Stimulated activated CD8-positive, alpha-beta memory T cell treated with anti-CD3 and anti-CD28 coated beads, Interleukin-7, amount 100 ng/mL, for 48 hours (primary cell): ENCODE measurements around the gene MYCN.
"Not testable (repeated sequence)": the region's sequence is repeated elsewhere in the genome, so short reads cannot be mapped to it uniquely, and the experiment has no call there.

Experiments used
- DNase-seq, 2 donors: peaks; one replicate each; pipeline ENCODE4 v3.0.0-alpha.2; 2020; ENCODE audit warnings: low read depth in 1 of 2; ENCODE audit errors: extremely low read depth in 1 of 2

MYCN gene

DNA sequence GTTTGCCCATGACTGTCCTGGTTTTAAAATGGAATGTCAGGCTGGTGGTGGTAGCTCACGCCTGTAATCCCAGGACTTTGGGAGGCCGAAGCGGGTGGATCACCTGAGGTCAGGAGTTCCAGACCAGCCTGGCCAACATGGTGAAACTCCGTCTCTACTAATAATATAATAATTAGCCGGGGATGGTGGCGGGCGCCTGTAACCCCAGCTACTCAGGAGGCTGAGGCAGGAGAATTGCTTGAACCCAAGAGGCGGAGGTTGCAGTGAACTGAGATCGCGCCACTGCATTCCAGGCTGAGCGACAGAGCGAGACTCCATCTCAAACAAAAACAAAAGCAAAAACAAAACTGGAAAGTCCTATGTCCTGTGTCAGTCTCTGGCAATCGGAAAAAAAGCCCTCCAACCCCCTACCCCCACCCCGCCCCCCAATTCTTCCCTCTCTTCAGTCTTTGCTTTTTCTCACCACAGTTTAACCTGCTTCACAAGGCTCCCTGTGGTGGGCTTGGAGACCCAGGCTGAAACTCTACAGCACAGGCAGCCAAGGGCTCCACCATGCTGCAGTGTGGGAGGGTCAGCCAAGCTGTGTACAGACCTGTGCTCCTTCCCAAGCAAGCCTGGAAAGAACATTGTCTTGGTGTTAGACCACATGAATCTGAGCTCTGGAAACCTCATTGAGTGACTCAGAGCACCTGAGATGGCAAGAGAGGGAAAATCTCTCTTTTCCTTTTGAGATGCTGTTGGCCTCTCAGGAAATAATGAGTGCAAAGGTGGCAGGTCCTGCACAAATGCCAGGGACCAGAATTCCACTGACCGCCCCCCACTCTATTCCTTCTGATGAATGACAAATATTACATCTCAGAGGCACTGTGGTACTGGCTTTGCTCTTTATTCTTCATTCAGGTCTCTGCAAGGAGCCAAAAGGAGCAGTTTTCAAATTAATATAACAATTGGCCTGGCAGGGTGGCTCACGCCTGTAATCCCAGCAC is 16.7 kb downstream of the MYCN start:
- DNase-seq, result no peak

DNA sequence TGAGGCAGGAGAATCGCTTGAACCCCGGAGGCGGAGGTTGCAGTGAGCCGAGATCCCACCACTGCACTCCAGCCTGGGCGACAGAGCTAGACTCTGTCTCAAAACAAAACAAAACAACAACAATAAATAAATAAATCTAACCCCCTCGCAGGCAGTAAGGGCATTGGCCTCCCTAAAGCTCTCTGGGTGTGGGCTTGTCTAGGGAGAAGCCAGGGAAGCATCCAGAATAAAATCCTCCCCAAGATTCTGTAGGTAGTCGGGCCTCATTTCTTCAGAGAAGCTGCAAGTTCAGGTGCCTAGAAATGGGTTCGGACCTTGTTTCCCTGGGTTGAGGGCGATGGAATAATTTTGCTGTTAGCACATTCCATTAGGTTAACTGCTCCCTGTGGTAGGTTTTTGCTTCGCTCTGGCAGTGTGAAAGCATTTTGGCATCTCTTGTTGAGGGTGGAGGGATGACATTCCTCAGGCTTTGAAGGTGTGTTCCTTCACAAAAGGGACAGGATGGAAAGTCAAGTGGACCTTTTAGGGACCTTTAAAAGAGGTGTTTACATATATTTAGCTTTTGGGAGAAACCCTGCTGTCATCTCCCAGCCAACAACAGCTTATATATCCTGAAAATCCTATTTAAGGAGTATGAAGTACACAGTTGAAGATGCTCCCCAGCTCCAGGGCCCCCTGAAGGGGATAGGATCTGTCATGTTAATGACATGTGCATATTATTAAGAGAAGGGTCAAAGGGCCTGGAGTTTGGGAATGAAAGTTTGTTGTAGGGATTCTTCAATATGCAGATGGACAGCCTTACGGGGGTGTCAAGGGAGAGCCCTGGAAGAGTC is 17.7 kb downstream of the MYCN start:
- no peak for DNase-seq

DNA sequence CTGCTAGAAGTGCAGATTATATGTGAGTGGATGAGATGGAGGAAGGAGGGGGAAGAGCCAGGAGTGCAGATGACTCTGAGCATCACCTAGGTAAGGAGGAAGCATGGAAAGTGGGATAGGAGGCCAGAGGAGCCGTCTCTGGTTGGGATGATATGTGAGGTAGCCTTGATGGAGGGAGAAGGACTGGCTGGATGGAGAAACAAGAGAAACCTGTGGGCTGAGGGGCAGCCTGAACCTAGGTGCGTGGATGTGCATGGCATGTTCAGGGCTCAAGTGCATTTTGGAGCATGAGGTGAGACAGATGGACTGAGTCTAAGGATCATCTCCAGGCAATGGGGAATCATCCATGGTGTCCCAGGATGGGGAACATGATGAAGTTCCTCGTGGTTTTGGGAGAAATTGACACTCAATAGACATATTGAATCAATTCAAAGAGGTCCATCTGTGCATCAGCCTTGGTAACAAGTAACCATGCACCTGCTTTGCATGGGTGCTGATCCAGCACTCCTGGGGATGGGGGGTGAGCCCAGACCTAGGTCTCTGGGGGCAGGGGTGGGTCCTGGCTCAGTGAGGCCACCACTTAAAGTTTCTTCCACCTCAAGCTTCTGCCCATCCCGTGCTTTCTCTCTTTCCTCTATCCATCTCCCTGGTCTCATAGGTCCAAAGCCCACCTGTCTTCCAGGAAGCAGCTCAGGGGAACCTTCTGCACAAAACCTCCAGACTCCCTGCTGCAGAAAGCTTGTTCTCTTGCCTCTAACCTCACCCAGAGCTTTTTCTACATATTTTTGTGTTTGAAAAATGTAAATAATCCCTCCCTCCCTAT is 19.2 kb downstream of the MYCN start:
- no peak for DNase-seq

DNA sequence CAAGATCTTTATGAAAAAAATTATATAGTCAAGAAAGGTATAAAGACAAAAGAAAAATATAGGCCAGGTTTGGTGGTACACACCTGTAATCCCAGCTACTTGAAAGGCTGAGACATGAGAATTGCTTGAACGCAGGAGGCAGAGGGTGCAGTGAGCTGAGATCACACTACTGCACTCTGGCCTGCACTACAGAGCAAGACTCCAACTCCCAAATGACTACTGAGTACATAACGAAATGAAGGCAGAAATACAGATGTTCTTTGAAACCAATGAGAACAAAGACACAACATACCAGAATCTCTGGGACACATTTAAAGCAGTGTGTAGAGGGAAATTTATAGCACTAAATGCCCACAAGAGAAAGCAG is 19.8 kb downstream of the MYCN start:
- DNase-seq, result not testable (repeated sequence)

DNA sequence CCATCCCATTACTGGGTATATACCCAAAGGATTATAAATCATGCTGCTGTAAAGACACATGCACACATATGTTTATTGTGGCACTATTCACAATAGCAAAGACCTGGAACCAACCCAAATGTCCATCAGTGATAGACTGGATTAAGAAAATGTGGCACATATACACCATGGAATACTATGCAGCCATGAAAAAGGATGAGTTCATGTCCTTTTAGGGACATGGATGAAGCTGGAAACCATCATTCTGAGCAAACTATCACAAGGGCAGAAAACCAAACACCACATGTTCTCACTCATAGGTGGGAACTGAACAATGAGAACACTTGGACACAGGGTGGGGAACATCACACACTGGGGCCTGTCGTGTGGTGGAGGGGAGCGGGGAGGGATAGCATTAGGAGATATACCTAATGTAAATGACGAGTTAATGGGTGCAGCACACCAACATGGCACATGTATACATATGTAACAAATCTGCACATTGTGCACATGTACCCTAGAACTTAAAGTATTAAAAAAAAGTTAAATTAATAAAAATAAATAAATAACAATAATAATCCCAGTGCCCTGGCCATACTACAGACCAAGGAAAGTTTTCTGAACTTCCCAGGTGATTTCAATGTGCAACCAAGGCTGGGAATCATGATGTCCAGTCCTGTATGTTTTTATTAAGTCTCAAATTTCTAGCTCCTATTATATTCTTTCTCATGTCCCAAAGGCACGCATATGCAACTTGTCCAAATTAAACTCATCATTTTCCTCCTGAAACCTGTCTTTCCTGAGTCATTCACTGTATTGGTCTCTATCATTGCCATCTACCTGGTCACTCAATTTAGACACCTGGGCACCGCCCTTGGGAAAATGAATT is 23.0 kb downstream of the MYCN start:
- DNase-seq, result not testable (repeated sequence)

DNA sequence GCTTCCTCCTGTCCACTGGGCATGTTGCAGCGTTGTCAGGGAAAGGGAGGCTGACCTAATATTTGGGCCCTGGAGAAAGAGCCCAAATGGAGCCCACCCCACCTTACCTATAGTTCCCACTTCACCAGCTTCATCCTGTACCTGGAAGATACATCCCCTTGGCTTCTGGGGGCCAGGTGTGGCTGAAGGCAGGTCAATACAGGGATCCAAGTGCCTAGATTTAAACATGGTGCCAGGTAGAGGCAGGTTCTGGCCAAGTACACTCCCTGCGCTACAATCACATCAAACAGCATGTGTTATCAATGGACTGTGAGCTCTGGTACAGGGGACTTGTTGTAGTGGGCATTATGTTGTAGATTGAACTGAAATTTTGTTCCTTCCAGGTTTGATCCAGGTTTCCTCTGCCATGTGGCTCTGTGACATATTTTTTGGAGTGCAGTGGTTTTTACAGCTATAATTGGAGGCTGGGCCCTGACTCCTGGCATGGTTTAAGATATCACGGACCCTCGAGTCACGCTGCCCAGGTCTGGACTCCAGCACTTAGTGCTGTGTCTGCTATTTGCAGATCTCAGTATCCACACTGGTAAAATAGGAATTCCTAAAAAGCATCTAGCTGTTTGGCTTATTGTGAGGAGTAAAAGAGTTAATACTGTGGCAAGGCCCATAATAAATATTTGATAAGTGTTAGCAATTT is 23.8 kb downstream of the MYCN start:
- no peak for DNase-seq

DNA sequence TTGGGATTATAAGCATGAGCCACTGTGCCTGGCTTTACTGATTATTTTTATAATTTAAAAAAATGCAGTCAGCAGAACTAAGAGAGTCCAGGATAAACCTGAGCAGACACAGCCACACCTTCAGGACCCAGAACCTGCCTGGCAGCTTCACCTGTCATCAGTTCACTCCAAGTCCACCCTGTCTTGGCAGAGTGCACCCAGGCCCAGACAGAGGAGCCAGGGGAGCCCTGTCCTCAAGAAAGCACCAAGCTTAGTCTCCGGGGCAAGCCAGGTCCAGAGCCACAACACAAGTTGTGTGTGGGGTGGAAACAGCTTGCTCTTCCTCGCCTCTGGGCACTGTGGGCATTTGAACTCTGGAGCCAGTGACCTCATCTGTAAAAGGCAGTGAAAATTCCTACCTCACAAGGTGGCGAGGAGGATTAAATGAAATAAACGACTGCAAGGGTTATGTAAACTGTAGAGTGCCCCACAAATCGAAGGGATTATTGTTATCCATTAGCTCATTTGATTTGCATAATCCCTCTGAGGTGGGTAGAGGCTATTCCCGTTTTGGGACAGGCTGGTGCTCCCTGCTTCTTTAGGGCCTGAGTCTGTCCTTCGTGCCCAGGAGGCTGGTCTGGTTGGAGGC is 24.7 kb downstream of the MYCN start:
- no peak for DNase-seq

DNA sequence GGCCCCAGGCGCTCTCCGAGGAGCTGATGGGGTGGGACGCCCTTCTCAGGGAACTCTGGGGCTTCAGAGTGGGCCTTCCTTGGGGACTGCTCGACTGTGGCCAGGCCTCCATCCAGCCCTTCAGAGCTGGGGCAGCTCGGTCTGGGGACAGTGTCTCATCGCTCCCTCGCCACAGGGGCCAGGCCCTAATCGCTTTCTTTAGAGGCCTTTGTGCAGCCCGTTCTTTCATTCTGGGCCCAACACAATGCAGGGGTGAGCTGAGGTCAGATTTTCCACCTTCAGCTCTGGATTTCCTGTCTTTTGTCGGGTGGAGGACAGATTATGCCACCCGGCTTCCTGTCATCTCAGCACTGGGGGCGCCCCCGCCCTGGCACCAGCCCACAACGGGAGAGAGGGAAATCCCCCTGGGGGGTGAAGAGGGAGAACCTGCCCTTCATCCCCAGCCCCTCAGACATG is 25.2 kb downstream of the MYCN start:
- peak; percentile 29 to 51 for DNase-seq

DNA sequence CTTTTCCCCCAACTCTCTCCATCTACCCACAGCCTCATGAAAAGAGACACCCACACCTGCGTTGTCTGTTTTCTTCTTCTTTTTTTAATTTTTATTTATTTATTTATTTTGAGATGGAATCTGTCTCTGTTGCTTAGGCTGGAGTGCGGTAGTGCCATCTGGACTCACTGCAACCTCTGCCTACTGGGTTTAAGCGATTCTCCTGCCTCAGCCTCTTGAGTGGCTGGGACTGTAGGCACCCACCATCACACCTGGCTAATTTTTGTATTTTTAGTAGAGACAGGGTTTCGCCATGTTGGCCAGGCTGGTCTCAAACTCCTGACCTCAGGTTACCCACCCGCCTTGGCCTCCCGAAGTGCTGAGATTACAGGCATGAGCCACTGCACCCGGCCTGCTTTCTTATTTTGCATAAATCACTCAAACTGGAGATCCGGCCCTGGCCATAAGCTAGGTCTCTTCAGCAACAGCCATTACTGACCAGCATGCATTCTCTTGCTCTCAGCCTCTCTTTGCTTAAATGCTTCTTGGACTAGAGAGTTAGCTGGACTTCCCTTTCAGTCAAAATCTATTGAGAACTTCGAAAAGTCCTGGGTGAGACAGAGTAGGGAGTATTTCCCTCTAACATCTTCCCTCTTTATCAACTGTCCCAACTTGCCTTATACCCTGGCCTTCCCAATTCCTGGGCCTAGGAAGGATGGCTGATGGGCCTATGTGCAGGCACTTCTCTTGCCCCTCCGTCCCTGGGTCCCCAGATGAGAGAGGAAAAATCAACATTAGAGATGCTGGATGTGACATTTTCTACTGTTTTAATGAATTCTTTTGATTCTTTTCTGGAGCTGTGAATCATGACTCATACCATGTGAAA is 27.3 kb downstream of the MYCN start:
- no peak for DNase-seq

DNA sequence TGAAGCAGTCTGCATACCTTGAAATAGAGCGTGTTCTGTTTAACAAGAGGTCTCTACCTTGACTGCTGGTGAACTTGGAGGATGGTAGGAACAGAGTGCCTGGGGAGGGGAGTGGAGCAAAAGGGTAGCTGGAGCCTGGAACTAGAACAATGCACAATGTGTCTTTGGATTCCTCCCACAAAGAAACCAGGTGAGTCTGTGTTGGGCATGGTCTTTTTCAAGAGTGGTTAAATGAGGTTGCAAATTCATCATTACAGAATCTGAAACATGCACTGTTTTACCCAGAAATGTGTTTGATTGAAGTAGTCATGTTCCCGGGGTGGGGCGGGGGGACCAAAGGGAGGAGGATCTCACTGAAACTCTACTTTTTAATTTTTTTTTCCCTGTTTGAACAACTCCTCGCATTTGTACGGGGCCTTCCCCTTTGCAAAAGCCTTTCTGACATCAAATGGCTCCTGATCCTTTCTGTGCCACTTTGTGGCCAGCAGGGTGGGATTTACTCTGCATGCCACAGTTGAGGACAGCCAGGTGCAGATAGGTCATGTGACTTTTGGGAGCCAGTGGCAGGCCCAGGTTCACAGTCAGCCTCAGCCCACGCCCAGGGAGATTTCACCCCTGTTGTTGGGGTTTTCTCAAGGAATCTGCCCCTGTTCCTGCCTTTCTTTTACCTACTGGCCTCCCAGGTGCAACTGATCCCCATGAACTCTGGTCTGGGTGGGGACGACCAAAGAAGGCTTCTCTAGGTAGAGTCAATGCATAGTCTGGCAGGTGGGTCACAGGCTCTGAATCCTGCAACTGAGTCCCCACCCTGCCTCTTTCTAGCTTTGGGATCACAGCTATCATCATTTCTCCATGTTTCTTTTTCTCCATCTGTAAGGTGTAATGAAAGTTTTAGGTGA is 28.2 kb downstream of the MYCN start:
- DNase-seq, result peak in 1 of 2 donors; percentile 52

DNA sequence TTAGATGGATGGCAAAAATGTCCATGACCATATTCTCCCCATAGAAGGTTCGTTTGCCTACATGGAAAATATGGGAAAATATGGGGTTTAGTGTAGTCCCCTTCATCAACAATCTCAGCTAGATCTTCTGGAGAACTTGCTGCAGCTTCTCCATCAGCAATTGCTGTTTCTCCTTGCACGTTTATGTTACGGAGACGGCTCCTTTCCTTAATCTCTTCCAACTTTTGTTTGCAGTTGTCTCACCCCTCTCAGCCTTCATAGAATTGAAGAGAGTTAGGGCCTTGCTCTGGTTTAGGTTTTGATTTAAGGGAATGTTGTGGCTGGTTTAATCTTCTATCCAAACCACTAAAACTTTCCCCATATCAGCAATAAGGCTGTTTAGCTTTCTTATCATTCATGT is 28.9 kb downstream of the MYCN start:
- DNase-seq, result no peak

DNA sequence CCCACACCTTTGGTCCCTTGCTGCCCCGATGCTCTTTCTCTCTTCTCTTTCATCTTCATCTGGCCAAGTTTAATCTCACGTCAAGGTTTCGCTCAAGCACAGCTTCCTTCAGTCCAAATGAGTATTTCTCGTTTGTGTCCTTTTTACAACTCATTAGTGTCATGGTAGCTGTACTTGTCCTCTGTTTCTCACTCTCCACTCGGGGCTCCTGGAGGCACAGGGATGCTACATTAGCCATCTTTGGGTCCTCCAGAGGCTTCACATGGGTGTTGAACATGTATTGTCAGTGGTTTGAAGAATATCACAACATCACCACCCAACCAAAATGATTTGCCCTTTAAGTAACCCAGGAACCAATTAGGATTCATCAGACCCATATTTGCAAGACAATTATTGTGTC is 30.4 kb downstream of the MYCN start:
- DNase-seq, result no peak

DNA sequence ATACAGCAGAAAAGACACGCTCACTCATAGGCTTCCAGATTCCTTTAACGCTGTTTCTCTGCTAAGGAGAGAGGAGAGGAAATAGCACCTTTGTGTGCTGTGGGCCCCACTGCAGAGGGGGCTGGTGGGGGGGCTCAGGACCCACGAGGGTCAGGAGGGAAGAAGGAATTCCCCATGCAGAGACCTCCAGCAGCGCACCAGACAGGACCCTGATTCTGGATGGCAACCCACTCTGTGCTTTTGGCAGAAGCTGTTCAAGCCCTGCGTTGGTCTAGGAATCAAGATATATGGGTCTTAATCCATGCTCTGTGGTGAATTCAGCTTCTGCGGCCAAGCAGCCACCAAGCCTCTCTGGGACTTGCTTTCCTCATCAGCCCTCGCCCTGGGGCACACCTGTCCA is 31.0 kb downstream of the MYCN start:
- DNase-seq, result no peak

DNA sequence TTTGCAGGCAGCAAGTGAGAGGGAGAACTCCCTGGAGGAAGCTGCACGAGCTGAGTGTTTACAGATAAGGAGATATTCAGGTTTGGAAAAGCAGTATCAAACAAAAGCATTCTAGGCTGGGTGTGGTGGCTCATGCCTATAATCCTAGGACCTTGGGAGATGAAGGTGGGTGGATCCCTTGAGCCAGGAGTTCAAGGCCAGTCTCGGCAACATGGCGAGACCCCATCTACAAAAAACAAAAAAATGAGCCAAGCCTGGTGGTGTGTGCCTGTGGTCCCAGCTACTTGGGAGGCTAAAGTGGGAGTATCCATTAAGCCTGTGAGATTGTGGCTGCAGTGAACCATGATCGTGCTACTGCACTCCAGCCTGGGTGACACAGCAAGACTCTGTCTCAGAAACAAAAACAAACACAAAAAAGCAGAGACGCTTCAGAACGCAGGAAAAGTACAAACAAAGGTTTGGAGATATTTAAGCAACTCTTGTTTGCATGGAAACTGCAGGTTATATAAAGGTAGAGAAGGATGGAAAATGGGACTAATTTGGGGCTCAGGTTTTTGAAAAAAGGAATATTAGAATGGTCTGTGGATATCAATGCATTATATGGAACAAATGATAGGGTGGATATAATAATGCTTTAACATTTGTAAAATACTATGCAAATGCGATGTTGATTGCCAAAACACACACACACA is 31.6 kb downstream of the MYCN start:
- no peak for DNase-seq

DNA sequence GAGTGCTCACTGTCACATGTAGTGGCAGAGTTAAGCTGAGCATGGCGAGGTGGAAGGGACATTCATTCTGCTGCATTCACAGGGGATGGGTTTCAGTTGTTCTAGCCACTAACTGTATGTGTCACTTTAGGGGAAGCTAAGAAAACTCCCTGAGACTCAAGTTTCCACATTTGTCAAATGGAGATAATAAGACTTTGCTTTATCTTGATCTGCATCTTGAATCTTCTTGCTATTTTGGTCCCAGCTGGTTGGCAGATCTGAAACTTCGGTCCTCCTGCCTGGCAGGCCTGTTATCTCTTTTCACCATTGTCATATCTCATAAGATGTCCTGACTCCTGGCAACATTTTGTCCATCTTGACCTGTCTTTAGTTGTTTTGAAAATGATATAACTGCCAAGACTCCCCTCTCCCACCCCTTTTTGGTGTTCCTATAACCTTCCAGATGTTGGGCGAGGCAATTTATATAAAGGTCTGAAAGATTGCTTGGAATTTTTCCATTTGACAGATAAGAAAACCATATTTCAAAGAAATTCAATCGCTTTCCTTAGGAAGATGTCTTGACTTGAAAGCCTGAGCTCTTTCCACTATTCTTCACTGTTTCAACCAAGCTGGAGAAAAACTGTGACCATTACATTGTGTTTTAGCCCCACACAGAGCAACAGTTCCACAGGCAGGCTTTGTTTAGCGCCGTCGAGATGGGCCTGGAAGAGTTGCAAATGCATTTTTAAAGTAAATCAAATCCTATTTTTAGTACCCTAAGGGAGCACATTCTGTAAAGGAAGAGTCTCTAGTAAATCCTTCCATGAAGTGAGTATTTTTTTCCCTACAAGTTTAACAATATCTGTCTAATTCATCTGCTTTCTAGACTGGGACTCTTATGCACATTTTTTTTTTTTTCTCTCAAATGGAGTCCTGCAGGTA is 33.4 kb downstream of the MYCN start:
- no peak for DNase-seq
